SK-N-SH (cell line): ENCODE data around the gene APBA2. TPM values are rescaled to one million over a fixed set of nuclear protein-coding genes. Genes with fewer than 3 reads are reported as not detected.

ENCODE experiments used
- CTCF ChIA-PET: fragments of 300-600, 350-600 bp; formaldehyde crosslinking; extraction: SDS; loops from one replicate; lab custom pipeline; 2021; lab: Yijun Ruan, JAX
- POLR2A ChIA-PET: fragments of 350-600 bp; sonication (Branson Sonifier 250); formaldehyde crosslinking; extraction: SDS; loops from one replicate; lab custom pipeline; 2020; ENCODE audit warnings: antibody characterized with exemption, inconsistent platforms; lab: Yijun Ruan, JAX
- DNase-seq: peaks from one replicate; pipeline ENCODE4 v3.0.0; 2012
- H2AFZ ChIP-seq: fragments of 200-600 bp; sonication (generic); 2 replicates; pipeline ENCODE4 v1.8.1; 2016; ENCODE audit warnings: antibody characterized with exemption, mild to moderate bottlenecking, low read depth
- H3F3A ChIP-seq: fragments of 200-600 bp; sonication (generic); replicated peaks from 2 replicates; pipeline ENCODE3; 2016; ENCODE audit warnings: antibody characterized with exemption, mild to moderate bottlenecking; ENCODE audit not compliant: insufficient read depth
- H3K27ac ChIP-seq, 2 experiments: fragments of 200-500 bp in 1 of 2; fragments of 200-600 bp in 1 of 2; sonication (Bioruptor generic) in 1 of 2; sonication (generic), shearing (Covaris generic) in 1 of 2; 2 replicates each; pipeline versions ENCODE4 v1.5.1 to v1.6.1; 2014 to 2016; ENCODE audit warnings: low read depth in 2 of 2, inconsistent platforms in 1 of 2, low read length in 1 of 2, mild to moderate bottlenecking in 1 of 2, mixed read lengths in 1 of 2
- H3K27me3 ChIP-seq: fragments of 200-600 bp; sonication (generic), shearing (Covaris generic); 2 replicates; pipeline ENCODE4 v1.6.1; 2016; ENCODE audit warnings: mixed run types; ENCODE audit not compliant: insufficient read depth
- H3K36me3 ChIP-seq, 2 experiments: fragments of 200-500 bp in 1 of 2; fragments of 200-600 bp in 1 of 2; sonication (Bioruptor generic) in 1 of 2; sonication (generic) in 1 of 2; replicated peaks in 1 of 2; 2 replicates each; pipeline versions ENCODE3 to v1.5.1; 2014 to 2016; ENCODE audit warnings: low read length in 1 of 2, mild to moderate bottlenecking in 1 of 2; ENCODE audit not compliant: insufficient read depth in 2 of 2, control insufficient read depth in 1 of 2
- H3K4me1 ChIP-seq, 2 experiments: fragments of 200-500 bp in 1 of 2; fragments of 200-600 bp in 1 of 2; sonication (Bioruptor generic) in 1 of 2; sonication (generic), shearing (Covaris generic) in 1 of 2; 2 replicates each; pipeline versions ENCODE4 v1.5.1 to v1.6.1; 2014 to 2016; ENCODE audit warnings: low read depth in 1 of 2, low read length in 1 of 2, mixed run types in 1 of 2; ENCODE audit not compliant: insufficient read depth in 2 of 2, control insufficient read depth in 1 of 2
- H3K4me2 ChIP-seq: fragments of 200-600 bp; sonication (generic), shearing (Covaris generic); 2 replicates; pipeline ENCODE4 v1.6.1; 2017; ENCODE audit warnings: mixed run types
- H3K4me3 ChIP-seq, 2 experiments: fragments of 200-500 bp in 1 of 2; fragments of 200-600 bp in 1 of 2; sonication (Bioruptor generic) in 1 of 2; sonication (generic), shearing (Covaris generic) in 1 of 2; 2 replicates each; pipeline versions ENCODE4 v1.5.1 to v1.8.1; 2014 to 2016; ENCODE audit warnings: low read depth in 2 of 2, inconsistent platforms in 1 of 2, low read length in 1 of 2, mild to moderate bottlenecking in 1 of 2, mixed read lengths in 1 of 2, moderate library complexity in 1 of 2
- H3K79me2 ChIP-seq: fragments of 200-600 bp; sonication (generic); 2 replicates; pipeline ENCODE4 v1.8.1; 2017; ENCODE audit warnings: mild to moderate bottlenecking; ENCODE audit not compliant: insufficient read depth
- H3K9ac ChIP-seq: fragments of 200-600 bp; sonication (generic); 2 replicates; pipeline ENCODE4 v1.6.1; 2017; ENCODE audit warnings: mixed run types
- H3K9me2 ChIP-seq: fragments of 200-600 bp; sonication (generic); 2 replicates; pipeline ENCODE4 v1.6.1; 2017; ENCODE audit warnings: mixed run types
- H3K9me3 ChIP-seq: fragments of 200-600 bp; sonication (generic); 2 replicates; pipeline ENCODE4 v1.6.1; 2017; ENCODE audit warnings: mixed run types, mild to moderate bottlenecking, moderate library complexity
- H4K20me1 ChIP-seq: fragments of 200-600 bp; sonication (generic); 2 replicates; pipeline ENCODE4 v1.6.1; 2017; ENCODE audit warnings: mild to moderate bottlenecking, mixed run types; ENCODE audit not compliant: insufficient read depth
- CHD2 ChIP-seq: fragments of 150-350 bp; IDR thresholded peaks from 2 replicates; pipeline ENCODE4 v1.6.1; 2018; ENCODE audit warnings: low read length; ENCODE audit not compliant: partially characterized antibody
- EP300 ChIP-seq, 2 experiments: IDR thresholded peaks; 2 replicates each; pipeline versions ENCODE4 v1.4.0 to v1.6.1; 2012; ENCODE audit warnings: borderline replicate concordance in 1 of 2, low read depth in 1 of 2, low read length in 1 of 2
- FOXJ3 ChIP-seq: sonication (generic); formaldehyde crosslinking; IDR thresholded peaks from 2 replicates; pipeline ENCODE4 v1.5.1; 2020; ENCODE audit warnings: mild to moderate bottlenecking, missing genetic modification reagents
- FOXM1 ChIP-seq: IDR thresholded peaks from 2 replicates; pipeline ENCODE4 v1.4.0; 2012; ENCODE audit warnings: low read depth, mild to moderate bottlenecking
- GATA2 ChIP-seq: sonication (generic); formaldehyde crosslinking; IDR thresholded peaks from 2 replicates; pipeline ENCODE4 v1.5.0; 2020; ENCODE audit warnings: mild to moderate bottlenecking, missing genetic modification reagents
- JUND ChIP-seq: IDR thresholded peaks from 2 replicates; pipeline ENCODE4 v1.4.0; 2012
- NRF1 ChIP-seq: IDR thresholded peaks from 2 replicates; pipeline ENCODE4 v1.6.1; 2012; ENCODE audit warnings: low read depth, mild to moderate bottlenecking, low read length
- POLR2AphosphoS5 ChIP-seq: IDR thresholded peaks from 2 replicates; pipeline ENCODE4 v1.6.1; 2012; ENCODE audit warnings: low read depth, low read length
- RAD21 ChIP-seq: IDR thresholded peaks from 2 replicates; pipeline ENCODE4 v1.6.1; 2012; ENCODE audit warnings: mild to moderate bottlenecking, low read length
- RFX5 ChIP-seq: IDR thresholded peaks from 2 replicates; pipeline ENCODE4 v1.6.1; 2012; ENCODE audit warnings: mild to moderate bottlenecking, improper control_type of control experiment, low read length
- RXRA ChIP-seq: IDR thresholded peaks from 2 replicates; pipeline ENCODE4 v1.4.0; 2012; ENCODE audit warnings: low read depth, mild to moderate bottlenecking, borderline replicate concordance
- TAF1 ChIP-seq: IDR thresholded peaks from 2 replicates; pipeline ENCODE4 v1.6.1; 2012; ENCODE audit warnings: low read depth, mild to moderate bottlenecking, low read length, moderate library complexity, borderline replicate concordance
- TCF12 ChIP-seq: IDR thresholded peaks from 2 replicates; pipeline ENCODE4 v1.4.0; 2012
- TEAD4 ChIP-seq: IDR thresholded peaks from 2 replicates; pipeline ENCODE4 v1.4.0; 2012; ENCODE audit warnings: mild to moderate bottlenecking, borderline replicate concordance; ENCODE audit not compliant: insufficient read depth
- USF1 ChIP-seq: IDR thresholded peaks from 2 replicates; pipeline ENCODE4 v1.4.0; 2012; ENCODE audit warnings: low read depth, borderline replicate concordance
- WGBS: methylation state at CpG from one replicate; pipeline ENCODE4 v1.1.6; 2017; ENCODE audit warnings: low lambda C conversion rate; 5-methylcytosine and 5-hydroxymethylcytosine counted together
- polyA plus RNA-seq, 3 experiments: library from polyadenylated mRNA; depleted of rRNA; stranded (reverse); fragments of >200 nt; gene quantifications; 2 replicates each; pipeline ENCODE4 v1.2.3, GENCODE V29; 2012
- TF ChIP-seq, protein P1 (sequence below): IDR thresholded peaks from 2 replicates; pipeline ENCODE4; 2012

Gene APBA2
- polyA plus RNA-seq, 1 of the 3 experiments (the other 2 are of a cell fraction): 12.7 TPM

GRCh38 chr15:28993051-28993719, 107.4 kb downstream of the APBA2 start:
- H3K79me2 ChIP-seq: no peaks in the 10 kb centered on the region
- H3K9ac ChIP-seq: no peak overlapping the region
- DNase-seq: no peak
- ChIA-PET POLR2A (no interaction called here), CTCF (no interaction called here)
- no peak overlapping the region for H3K27ac ChIP-seq
- no peaks in the 10 kb centered on the region for H3K36me3 ChIP-seq
- TF ChIP-seq GATA2 (no peak), JUND (no peak), FOXM1 (no peak), POLR2AphosphoS5 (no peak)
- no peak overlapping the region for H2AFZ ChIP-seq
- no peaks in the 10 kb centered on the region for H4K20me1 ChIP-seq
- peaks cover 0 to 28% of the 10 kb centered on the region in 2 experiments; a peak in 1 of 4 replicates for H3K4me1 ChIP-seq
- no peak overlapping the region for H3K4me2 ChIP-seq
- no peaks in the 10 kb centered on the region for H3K27me3 ChIP-seq
- H3K4me3 ChIP-seq: no peak overlapping the region
- H3F3A ChIP-seq: no peaks in the 10 kb centered on the region
- no peaks in the 10 kb centered on the region for H3K9me3 ChIP-seq
- no peaks in the 10 kb centered on the region for H3K9me2 ChIP-seq
- WGBS: 82% methylated on average over 12 of the region's 12 CpGs

DNA sequence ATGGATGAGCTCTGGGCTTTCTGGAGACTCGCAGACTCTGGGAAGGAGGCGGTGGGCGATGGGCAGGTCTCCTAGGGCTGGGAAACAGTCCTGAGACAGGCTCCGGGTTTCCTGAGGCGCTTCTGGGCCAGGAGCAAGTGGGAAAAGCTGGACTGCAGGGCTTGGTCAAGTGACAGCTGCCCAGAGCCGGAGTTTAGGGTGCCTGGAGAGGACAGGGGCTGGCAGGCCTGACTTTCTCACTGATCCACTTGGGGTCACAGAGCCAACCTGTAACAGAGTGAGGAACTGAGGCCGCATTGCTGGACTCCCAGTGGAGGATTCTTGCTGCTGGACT, 107.9 kb downstream of the APBA2 start:
- DNase-seq: no peak
- ChIA-PET POLR2A (no interaction called here), CTCF (interaction anchor here (1.2 to 1.4 kb wide), 2 partner anchors 109 to 147 kb away, joined by 3 to 4 read pairs; no protein-coding TSS in a partner anchor)
- H3F3A ChIP-seq: no peaks in the 10 kb centered on the region
- no peaks in the 10 kb centered on the region for H3K79me2 ChIP-seq
- no peak overlapping the region for H3K9ac ChIP-seq
- H3K36me3 ChIP-seq: no peaks in the 10 kb centered on the region
- no peaks in the 10 kb centered on the region for H3K9me3 ChIP-seq
- H2AFZ ChIP-seq: no peak overlapping the region
- no peak overlapping the region for H3K27ac ChIP-seq
- no peak overlapping the region for H3K4me3 ChIP-seq
- H4K20me1 ChIP-seq: no peaks in the 10 kb centered on the region
- peaks cover 0 to 28% of the 10 kb centered on the region in 2 experiments; a peak in 1 of 4 replicates for H3K4me1 ChIP-seq
- TF ChIP-seq RFX5 (no peak), RXRA (no peak)
- H3K9me2 ChIP-seq: no peaks in the 10 kb centered on the region
- no peak overlapping the region for H3K4me2 ChIP-seq
- 88% methylated on average over 4 of the region's 7 CpGs for WGBS
- no peaks in the 10 kb centered on the region for H3K27me3 ChIP-seq

DNA sequence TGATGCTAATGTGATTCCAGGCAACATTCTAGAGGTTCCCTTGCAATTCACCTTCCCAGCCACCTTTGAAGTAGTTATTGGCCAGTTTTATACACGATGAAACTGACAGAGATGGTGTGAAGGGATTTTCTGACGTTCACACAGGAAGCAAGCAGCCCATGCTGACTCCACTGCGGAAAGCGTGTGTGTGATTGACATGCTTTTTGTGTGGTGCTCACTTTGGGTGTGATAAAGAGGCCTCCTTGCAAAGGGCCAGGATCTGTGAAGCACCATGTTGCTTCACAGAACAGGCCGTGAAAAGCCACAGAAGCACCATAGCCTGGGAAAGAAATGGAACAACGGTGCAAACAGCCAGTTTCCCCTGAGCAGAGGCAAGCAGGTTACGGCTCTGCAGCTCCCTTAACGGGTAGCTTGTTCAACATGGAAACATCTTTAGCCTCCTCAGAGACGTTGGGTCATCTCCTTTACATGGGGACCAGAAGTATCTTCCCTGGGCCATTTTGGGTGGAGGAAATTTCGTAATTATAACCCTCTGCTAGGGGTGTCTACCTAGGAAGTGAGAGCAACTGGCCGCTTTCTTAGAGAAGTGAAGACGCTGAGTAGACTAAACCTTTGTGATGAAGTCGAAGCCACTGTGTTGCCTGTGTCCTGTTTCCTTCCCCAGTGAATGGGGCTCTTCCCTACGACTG, 108.5 kb downstream of the APBA2 start:
- no peaks in the 10 kb centered on the region for H3K27me3 ChIP-seq
- peaks cover 0 to 25% of the 10 kb centered on the region in 2 experiments; a peak in 1 of 4 replicates for H3K4me1 ChIP-seq
- H4K20me1 ChIP-seq: no peaks in the 10 kb centered on the region
- DNase-seq: no peak
- ChIA-PET POLR2A (no interaction called here), CTCF (interaction anchor here (1.2 to 1.4 kb wide), 2 partner anchors 108 to 146 kb away, joined by 3 to 4 read pairs; no protein-coding TSS in a partner anchor)
- H2AFZ ChIP-seq: no peak overlapping the region
- 81% methylated on average over 13 of the region's 14 CpGs for WGBS
- no peak overlapping the region for H3K27ac ChIP-seq
- no peaks in the 10 kb centered on the region for H3K9me2 ChIP-seq
- H3K79me2 ChIP-seq: no peaks in the 10 kb centered on the region
- H3K36me3 ChIP-seq: no peaks in the 10 kb centered on the region
- TF ChIP-seq TAF1 (no peak), NRF1 (no peak), EP300 (IDR thresholded peaks at IDR 0.05; ENCODE audit: borderline replicate concordance in 1 of 2, low read depth in 1 of 2, low read length in 1 of 2) (no peak), FOXJ3 (CRISPR knock-in tag) (no peak), RXRA (no peak), TCF12 (no peak), TEAD4 (no peak), CHD2 (no peak), RAD21 (no peak), USF1 (no peak)
- TF ChIP-seq, protein P1, sequence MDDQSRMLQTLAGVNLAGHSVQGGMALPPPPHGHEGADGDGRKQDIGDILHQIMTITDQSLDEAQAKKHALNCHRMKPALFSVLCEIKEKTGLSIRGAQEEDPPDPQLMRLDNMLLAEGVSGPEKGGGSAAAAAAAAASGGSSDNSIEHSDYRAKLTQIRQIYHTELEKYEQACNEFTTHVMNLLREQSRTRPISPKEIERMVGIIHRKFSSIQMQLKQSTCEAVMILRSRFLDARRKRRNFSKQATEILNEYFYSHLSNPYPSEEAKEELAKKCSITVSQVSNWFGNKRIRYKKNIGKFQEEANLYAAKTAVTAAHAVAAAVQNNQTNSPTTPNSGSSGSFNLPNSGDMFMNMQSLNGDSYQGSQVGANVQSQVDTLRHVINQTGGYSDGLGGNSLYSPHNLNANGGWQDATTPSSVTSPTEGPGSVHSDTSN: no peak
- H3K9ac ChIP-seq: no peak overlapping the region
- no peak overlapping the region for H3K4me3 ChIP-seq
- no peaks in the 10 kb centered on the region for H3F3A ChIP-seq
- no peak overlapping the region for H3K4me2 ChIP-seq
- no peaks in the 10 kb centered on the region for H3K9me3 ChIP-seq
